ENCODE data around the gene ACTN2. TPM values are rescaled to one million over a fixed set of nuclear protein-coding genes. Genes with fewer than 3 reads are reported as not detected.

Gene ACTN2
- total RNA-seq = 1.5 TPM

- Histone ChIP-seq H3K9me3 (no peaks in the 10 kb centered on the region), H3K27ac (no peak within 1 kb of the TSS), H3K4me3 (peak within 1 kb of the TSS; percentile 43 to 53), H3K36me3 (no peaks in the 10 kb centered on the region), H3K4me1 (peaks cover 11% of the 10 kb centered on the region), H3K27me3 (no peaks in the 10 kb centered on the region)
- no peak for TF ChIP-seq CTCF (IDR thresholded peaks at IDR 0.05)
- no peak for TF ChIP-seq POLR2A (IDR thresholded peaks at IDR 0.05)
- TF ChIP-seq POLR2AphosphoS5 (IDR thresholded peaks at IDR 0.05; ENCODE audit: insufficient read depth in 1 of 2, low read depth in 1 of 2) = no peak
- intact Hi-C loops (cut with DNase I) = no loop called here
- DNase-seq (ENCODE audit: extremely low spot score in 2 of 2) = no peak
These were observed at the start of gene ACTN2 for GRCh38 chr1:236685917-236686814. TSS of gene ACTN2 (plus strand) at chr1:236686499. CDS start at chr1:236686674, 175 bp downstream.

GRCh38 chr1:236638945-236639344, 47.4 kb upstream of the ACTN2 start:
- Histone ChIP-seq H3K9me3 (no peaks in the 10 kb centered on the region), H3K4me1 (no peaks in the 10 kb centered on the region), H3K36me3 (no peaks in the 10 kb centered on the region), H3K4me3 (no peak overlapping the region), H3K27me3 (no peaks in the 10 kb centered on the region), H3K27ac (no peak overlapping the region)
- DNase-seq (ENCODE audit: extremely low spot score in 2 of 2) = no peak
- no peak for TF ChIP-seq POLR2A (IDR thresholded peaks at IDR 0.05)
- TF ChIP-seq POLR2AphosphoS5 (IDR thresholded peaks at IDR 0.05; ENCODE audit: insufficient read depth in 1 of 2, low read depth in 1 of 2) = no peak
- TF ChIP-seq CTCF (IDR thresholded peaks at IDR 0.05) = no peak
- intact Hi-C loops (cut with DNase I) = no loop called here

GRCh38 chr1:236639686-236640085, 46.6 kb upstream of the ACTN2 start:
- no peaks in the 10 kb centered on the region for H3K36me3 ChIP-seq
- TF ChIP-seq POLR2A (IDR thresholded peaks at IDR 0.05) = no peak
- no peak for TF ChIP-seq CTCF (IDR thresholded peaks at IDR 0.05)
- TF ChIP-seq POLR2AphosphoS5 (IDR thresholded peaks at IDR 0.05; ENCODE audit: insufficient read depth in 1 of 2, low read depth in 1 of 2) = no peak
- intact Hi-C loops (cut with DNase I) = no loop called here
- H3K9me3 ChIP-seq = no peaks in the 10 kb centered on the region
- DNase-seq (ENCODE audit: extremely low spot score in 2 of 2) = no peak
- no peaks in the 10 kb centered on the region for H3K27me3 ChIP-seq
- H3K27ac ChIP-seq = no peak overlapping the region
- H3K4me1 ChIP-seq = no peaks in the 10 kb centered on the region
- H3K4me3 ChIP-seq = no peak overlapping the region

GRCh38 chr1:236642763-236643162, 43.5 kb upstream of the ACTN2 start:
- H3K36me3 ChIP-seq = no peaks in the 10 kb centered on the region

GRCh38 chr1:236645016-236645680, 41.2 kb upstream of the ACTN2 start:
- Histone ChIP-seq H3K4me1 (no peaks in the 10 kb centered on the region), H3K4me3 (no peak overlapping the region), H3K27ac (no peak overlapping the region), H3K27me3 (no peaks in the 10 kb centered on the region), H3K9me3 (no peaks in the 10 kb centered on the region), H3K36me3 (no peaks in the 10 kb centered on the region)
- intact Hi-C loops (cut with DNase I) = no loop called here
- DNase-seq (ENCODE audit: extremely low spot score in 2 of 2) = no peak
- no peak for TF ChIP-seq POLR2AphosphoS5 (IDR thresholded peaks at IDR 0.05; ENCODE audit: insufficient read depth in 1 of 2, low read depth in 1 of 2)
- no peak for TF ChIP-seq POLR2A (IDR thresholded peaks at IDR 0.05)
- TF ChIP-seq CTCF (IDR thresholded peaks at IDR 0.05) = no peak

More at GRCh38 chr1:236642763-236643162, 43.5 kb upstream of the ACTN2 start:
- no peaks in the 10 kb centered on the region for H3K9me3 ChIP-seq
- TF ChIP-seq POLR2A (IDR thresholded peaks at IDR 0.05) = no peak
- H3K4me1 ChIP-seq = no peaks in the 10 kb centered on the region
- intact Hi-C loops (cut with DNase I) = no loop called here
- no peak overlapping the region for H3K27ac ChIP-seq
- H3K27me3 ChIP-seq = no peaks in the 10 kb centered on the region
- no peak overlapping the region for H3K4me3 ChIP-seq
- no peak for DNase-seq (ENCODE audit: extremely low spot score in 2 of 2)
